HG03280 (cell line): Measurements from ENCODE around the gene GM2A.
"Not testable (repeated sequence)": the region's sequence is repeated elsewhere in the genome, so short reads cannot be mapped to it uniquely, and the experiment has no call there.

Experiments used
- ATAC-seq: cut with Tn5 transposase; IDR thresholded peaks from one replicate; pipeline ENCODE4 v1.9.1; 2021; ENCODE audit warnings: mild to moderate bottlenecking, moderate library complexity; ENCODE audit not compliant: unreplicated experiment

GM2A gene

DNA sequence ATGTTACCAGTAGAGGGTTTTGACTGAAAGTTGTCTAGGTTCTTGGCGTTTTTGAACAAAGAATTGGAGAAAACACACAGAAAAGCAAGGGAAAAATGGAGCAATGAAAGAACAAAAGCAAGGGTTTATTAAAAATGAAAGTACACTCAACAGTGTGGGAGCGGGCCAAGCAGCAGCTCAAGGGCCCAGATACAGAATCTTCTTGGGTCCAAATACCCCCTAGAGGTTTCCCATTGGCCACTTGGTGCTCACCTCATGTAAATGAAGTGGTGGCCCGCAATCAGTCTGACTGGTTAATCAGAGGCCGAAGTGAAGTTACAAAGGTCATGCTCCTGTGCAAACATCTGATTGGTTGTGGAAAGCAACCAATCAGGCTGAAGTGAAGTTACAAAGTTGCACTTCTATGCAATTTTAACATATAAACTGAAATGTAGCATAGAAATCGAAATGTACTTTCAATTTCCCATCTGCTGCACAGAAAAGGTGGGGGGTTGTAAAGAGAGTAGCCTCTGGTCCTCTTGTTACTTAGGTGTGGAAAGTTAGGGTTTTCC is 1.9 kb upstream of the GM2A start:
- no peak for ATAC-seq

DNA sequence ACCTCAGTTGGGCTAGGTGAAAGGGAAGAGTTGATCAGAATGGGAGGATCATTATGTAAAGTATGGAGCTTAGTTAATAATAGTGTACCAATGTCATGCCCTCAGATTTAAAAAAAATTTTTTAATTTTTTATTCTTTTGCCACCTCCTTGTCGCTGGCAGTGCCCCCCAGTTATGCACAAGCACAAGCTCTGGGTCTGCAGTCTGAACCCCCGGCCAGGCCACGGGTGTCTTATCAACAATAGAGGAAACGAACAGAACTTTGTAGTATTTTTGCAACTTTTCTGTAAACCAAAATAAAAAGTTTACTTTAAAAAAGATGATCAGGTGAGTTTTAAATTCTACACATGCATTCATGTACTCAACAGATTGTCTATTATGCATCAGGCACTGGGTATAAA is 1.4 kb upstream of the GM2A start:
- ATAC-seq: no peak

GRCh38 chr5:151253605-151253950 is 593 bp downstream of the GM2A start:
- ATAC-seq: no peak

DNA sequence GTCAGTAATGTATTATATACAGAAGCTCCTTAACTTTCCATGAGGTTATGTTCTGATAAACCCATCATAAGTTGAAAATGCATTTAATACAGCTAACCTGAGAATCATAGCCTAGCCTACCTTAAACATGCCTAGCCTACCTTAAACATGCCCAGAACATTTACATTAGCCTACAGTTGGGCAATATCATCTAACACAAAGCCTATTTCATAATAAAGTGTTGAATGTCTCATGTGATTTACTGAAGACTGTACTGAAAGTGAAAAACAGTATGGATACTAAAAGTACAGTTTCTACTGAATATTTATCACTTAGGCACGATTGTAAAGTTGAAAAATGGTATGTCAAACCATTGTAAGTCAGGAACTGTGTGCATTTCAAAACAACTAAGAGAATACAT is 1.6 kb downstream of the GM2A start:
- ATAC-seq: no peak

- not testable (repeated sequence) for ATAC-seq
These were observed 2.0 kb downstream of the GM2A start for GRCh38 chr5:151254990-151255389.

- ATAC-seq: peak; percentile 32
These were observed 2.8 kb downstream of the GM2A start for GRCh38 chr5:151255621-151256286.

DNA sequence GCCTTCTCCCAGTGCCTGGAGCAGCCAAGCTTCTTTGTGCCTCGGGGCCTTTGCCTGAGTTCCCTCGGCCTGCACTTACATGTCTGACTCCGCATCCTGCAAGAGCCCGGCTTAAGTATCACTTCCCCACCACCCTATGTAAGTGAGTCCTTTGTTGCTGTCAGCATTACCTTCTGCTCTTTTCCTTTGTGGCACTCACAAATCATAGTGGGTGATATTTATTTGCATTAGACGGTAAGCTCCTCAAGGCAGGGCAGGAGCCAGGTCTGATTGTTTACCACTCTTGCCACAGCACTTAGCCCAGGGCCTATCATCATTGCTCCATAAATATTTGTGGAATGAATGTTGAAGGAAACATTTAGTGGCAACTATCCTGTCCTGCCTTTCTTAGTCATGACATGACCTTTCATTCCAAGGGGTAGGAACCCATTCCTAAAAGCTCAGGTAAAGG is 4.8 kb downstream of the GM2A start:
- peak; percentile 21 for ATAC-seq

- ATAC-seq: no peak
These were observed 5.2 kb downstream of the GM2A start for GRCh38 chr5:151258201-151258611.

DNA sequence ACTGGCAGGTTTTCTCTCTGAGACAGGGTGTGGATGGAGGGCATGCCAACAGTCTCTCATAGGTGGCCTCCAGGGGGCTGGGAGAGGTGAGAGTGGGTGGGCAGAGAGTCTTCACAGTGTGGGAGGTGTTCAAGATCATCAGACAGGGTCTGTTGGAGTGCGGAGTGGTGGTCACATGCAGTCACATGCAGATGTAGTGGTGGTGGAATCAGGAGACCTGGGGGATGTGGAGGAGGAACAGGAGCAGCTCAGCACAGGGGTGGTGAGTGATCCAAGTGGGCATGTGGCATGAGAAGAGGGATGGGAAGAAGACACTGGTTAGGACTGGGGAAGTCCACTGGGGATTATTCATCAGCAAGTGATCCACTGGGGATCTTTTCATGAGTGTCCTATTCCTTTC is 5.8 kb downstream of the GM2A start:
- ATAC-seq: no peak

GRCh38 chr5:151259931-151260330 is 6.9 kb downstream of the GM2A start:
- ATAC-seq: no peak

- no peak for ATAC-seq
These were observed 9.5 kb downstream of the GM2A start for GRCh38 chr5:151262532-151262931.

- no peak for ATAC-seq
These were observed 11.1 kb downstream of the GM2A start for GRCh38 chr5:151264113-151264512.

DNA sequence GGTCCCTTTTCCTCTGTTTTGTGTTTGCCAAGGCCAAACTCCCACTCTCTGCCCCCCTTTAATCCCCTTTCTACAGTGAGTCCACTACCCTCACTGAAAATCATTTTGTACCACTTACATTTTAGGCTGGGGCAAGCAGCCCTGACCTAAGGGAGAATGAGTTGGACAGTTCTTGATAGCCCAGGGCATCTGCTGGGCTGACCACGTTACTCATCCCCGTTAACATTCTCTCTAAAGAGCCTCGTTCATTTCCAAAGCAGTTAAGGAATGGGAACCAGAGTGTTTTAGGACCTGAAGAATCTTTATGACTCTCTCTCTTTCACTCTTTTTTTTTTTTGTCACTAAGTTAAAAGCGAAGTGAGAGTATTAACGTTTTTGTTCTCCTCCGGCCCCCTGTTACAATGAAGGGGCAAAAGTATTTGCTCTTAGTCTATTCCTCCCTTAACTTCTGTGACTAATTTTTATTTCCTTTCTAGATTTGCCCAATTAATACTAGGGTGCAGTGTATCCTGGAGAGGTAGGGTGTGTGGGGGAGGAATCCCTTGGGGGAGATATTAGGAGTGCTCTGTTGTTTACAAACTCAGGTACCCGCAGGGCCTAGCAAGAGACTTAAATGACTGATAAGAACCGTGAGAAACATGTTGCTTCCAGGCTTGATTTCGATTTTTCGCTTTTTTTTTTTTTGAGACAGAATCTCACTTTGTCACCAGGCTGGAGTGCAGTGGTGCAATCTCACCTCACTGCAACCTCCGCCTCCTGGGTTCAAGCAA is 14.7 kb downstream of the GM2A start:
- no peak for ATAC-seq

DNA sequence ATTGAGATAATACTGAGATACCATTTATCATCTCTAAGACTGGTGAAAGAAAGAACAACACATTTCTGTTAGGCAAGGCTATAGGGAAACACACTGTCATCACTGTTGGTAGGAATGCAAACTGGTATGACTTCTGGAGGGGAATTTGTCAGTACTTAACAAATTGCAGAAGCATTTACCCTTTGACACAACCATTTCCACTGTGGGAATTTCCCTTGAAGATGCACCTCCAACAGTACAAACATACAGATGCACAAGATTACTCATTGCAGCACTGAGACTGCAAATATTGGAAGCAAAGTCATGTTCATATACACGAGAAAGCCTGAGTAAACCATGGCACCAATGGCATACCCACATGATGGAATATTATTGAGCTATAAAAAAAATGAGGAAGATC is 17.6 kb downstream of the GM2A start:
- peak; percentile 74 for ATAC-seq

GRCh38 chr5:151271336-151271735 is 18.4 kb downstream of the GM2A start:
- ATAC-seq: no peak

GRCh38 chr5:151274666-151275065 is 21.7 kb downstream of the GM2A start:
- ATAC-seq: no peak

- no peak for ATAC-seq
These were observed 22.8 kb downstream of the GM2A start for GRCh38 chr5:151275803-151276202.

DNA sequence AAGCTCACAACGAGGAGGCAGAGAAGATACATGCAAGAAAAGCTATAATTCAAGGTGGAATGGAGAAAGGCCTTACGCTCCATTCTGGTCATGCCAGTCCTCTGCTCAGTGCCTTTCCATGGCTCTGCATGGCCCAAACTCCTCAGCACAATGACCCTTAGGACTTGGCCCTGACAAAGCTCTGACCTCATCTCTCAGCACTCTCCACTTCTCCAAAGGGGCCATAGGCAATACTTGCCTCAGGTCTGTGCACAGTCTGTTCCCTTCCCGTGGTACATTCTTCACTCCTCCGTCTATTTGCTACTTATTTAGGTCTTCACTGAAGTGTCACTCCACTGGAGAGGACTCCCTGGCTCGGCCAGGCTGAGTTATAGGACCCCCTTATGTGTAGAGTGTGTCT is 25.9 kb downstream of the GM2A start:
- ATAC-seq: no peak

DNA sequence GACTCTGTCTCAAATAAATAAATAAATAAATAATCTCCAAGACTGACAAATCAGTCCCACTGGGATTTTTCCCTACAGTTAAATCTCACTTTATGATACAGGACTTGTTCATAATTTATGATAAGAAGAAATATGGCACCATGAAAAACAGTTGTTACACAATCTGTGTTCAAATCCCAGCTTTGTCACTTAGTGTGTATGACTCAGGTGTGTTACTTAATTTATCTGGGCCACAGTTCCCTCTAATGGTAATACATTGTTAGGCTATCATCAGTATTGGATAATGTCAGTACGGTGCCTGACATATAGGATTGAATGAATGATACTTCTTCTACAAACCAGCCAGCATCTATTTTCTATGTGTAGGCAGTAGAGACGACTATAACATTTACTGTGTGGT is 27.5 kb downstream of the GM2A start:
- ATAC-seq: no peak

DNA sequence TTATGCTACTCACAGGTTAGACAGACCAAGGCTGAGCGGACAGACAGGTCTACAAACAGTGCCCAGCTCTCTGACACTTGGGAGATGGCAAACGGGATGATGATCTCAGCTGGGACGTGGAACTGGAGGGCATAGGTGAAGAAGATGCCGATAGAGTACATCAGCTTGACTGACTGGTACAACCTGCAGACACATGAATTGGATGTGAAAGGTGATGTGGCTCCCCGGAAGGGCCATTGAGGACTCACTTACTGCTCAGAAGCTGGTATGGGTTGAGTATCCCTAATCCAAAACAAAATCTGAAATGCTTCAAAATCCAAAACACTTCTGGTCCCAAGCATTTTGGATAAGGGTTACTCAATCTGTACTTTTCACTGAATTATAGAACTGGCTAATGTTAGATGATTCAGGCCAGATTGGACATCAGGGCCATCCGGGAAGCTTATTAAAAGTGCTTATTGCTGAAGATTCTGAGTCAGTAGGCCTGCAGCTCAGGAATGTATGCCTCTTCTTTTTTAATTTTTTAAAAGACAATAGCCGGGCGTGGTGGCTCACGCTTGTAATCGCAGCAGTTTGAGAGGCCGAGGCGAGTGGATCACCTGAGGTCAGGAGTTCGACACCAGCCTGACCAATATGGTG is 28.1 kb downstream of the GM2A start:
- no peak for ATAC-seq

DNA sequence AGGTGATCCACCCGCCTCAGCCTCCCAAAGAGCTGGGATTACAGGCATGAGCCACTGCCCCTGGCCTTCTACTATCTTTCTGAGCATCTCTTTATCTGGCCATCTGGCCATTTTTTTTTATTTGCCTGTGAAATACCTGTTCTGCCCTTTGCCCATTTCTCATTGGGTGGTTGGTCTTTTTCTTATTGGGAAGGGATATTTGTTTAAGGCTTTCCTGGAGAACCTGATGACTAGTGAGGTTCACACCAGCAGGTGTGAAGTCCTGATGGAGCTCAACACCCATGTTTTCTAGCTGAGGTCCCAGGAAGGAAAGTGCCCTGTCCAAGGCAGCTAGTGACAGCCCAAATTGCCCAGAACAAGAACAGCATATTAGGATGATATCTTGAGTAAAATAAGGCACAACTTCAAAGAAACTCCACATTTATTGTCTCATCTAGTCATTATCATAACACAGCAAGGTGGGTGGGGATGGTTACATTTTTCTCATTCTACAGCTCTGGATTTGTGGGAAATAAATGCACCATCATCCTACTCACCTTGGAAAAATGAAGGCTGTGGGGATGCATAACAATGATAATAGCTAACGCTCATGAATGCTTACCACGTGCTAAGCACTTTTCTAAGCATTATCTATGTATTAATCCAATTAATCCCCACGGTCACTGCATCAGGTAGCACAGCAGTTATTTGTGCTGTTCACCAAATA is 30.3 kb downstream of the GM2A start:
- no peak for ATAC-seq
